K562 (cell line): ENCODE data around the gene PNMA8B.

Experiments used
- SRF ChIP-seq, 2 experiments: fragments of 250-450, 450-650 bp in 1 of 2; sonication (Bioruptor Pico) in 1 of 2; sonication (generic) in 1 of 2; formaldehyde crosslinking; IDR thresholded peaks; 2 replicates each; pipeline versions ENCODE4 v1.5.0 to v1.5.1; 2020 to 2022; ENCODE audit warnings: mild to moderate bottlenecking in 1 of 2, missing genetic modification reagents in 1 of 2
- ZNF282 ChIP-seq: sonication (generic); formaldehyde crosslinking; IDR thresholded peaks from 2 replicates; pipeline ENCODE4 v1.8.1; 2023; ENCODE audit warnings: missing genetic modification reagents
- ZNF57 ChIP-seq: fragments of 450-650 bp; formaldehyde crosslinking; IDR thresholded peaks from 2 replicates; pipeline ENCODE4 v1.4.0; 2020; ENCODE audit warnings: mild to moderate bottlenecking, moderate library complexity

DNA sequence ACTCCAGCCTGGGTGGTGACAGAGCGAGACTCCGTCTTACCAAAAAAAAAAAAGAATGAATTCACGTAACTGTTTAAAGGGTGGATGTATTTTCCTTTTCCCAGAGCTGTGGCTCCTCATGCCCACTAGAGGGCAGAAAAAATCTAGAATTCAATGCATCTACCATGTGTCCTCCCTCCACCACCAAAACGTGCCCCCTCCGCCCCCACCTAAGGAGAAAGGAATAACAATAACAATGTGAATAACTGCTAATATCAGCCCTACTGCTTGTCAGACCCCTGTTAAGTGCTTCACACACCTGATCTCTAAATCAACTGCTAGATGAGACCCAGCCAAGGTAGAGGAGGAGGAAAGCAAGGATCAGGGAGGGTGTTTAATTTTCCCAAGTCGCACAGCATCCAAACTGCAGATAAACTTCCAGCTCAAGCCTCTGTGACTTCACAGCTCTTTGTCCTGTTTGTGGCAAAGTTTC lies 20.2 kb upstream of the PNMA8B start:
- TF ChIP-seq ZNF282 (CRISPR knock-in tag), result no peak
- TF ChIP-seq SRF (CRISPR knock-in tag; IDR thresholded peaks at IDR 0.05), result no peak
- TF ChIP-seq ZNF57, result no peak
